ENCODE data around the gene SFTPB.

The SFTPB gene

DNA sequence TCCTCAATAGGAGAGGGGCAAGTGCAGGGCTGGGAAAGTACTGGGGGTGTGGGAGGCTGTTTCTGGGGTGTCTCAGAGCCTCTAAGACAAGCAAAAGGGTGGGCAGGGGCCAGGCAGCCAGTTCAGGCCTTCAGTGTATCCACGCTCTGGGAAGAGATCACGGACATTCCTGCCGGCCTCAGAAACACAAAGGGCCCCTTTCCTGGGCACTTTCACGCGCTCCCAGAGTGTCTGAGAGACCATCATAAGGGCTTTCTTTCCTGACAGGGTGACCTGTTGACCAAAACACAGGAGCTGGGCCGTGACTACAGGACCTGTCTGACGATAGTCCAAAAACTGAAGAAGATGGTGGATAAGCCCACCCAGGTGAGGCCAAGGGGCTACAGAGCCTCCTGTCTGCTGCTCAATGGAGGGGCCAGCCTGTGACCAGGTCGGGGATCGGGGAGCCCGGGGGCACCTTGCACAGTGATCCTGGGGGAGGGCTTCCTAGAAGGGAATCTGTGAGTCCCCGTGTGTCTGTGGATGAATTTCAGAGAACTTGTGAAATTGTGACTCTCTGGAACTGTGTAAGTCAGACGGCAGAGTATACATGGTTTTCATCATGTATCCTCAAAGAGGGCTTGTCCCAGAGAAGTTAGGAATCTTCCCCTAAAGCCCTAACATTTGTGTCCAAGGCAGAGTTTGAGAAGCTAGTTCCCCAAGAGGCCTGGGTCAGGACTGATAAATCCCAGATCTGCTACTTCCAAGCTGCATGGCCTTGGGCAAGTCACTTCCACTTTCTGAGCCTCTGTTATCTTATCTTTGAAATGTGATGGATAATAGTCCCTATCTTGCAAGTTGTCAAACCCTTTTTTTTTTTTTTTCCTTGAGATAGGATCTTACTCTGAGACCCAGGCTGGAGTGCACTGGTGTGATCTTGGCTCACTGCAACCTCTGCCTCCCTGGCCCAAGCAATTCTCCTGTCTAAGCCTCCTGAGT, 28.0 kb upstream of the SFTPB start:
- TF ChIP-seq, protein P1, sequence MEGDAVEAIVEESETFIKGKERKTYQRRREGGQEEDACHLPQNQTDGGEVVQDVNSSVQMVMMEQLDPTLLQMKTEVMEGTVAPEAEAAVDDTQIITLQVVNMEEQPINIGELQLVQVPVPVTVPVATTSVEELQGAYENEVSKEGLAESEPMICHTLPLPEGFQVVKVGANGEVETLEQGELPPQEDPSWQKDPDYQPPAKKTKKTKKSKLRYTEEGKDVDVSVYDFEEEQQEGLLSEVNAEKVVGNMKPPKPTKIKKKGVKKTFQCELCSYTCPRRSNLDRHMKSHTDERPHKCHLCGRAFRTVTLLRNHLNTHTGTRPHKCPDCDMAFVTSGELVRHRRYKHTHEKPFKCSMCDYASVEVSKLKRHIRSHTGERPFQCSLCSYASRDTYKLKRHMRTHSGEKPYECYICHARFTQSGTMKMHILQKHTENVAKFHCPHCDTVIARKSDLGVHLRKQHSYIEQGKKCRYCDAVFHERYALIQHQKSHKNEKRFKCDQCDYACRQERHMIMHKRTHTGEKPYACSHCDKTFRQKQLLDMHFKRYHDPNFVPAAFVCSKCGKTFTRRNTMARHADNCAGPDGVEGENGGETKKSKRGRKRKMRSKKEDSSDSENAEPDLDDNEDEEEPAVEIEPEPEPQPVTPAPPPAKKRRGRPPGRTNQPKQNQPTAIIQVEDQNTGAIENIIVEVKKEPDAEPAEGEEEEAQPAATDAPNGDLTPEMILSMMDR (conservative IDR thresholded peaks at IDR 0.05; ENCODE audit: low read depth, low read length): no peak
- no peak overlapping the region for H3K4me3 ChIP-seq (ENCODE audit: low read depth, low read length)
- DNase-seq (ENCODE audit: low read depth): no peak

DNA sequence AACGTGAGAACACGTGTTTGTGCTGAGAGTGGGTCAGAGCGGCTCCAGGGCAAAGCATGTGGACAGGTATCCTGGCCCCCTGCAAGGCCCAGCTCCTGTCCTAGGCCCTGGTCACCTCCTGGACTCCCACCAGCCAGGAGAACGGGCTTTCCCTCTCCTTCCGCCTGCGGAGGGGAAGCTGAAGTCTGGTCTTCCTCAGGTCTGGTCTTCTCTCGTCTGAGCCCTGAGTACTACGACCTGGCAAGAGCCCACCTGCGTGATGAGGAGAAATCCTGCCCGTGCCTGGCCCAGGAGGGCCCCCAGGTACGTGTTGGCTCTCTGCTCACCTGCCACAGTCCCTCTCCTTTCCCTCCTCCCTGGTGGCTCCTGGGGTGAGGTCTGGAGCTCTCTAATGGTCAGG, 27.1 kb upstream of the SFTPB start:
- TF ChIP-seq, protein P1 (conservative IDR thresholded peaks at IDR 0.05; ENCODE audit: low read depth, low read length): no peak
- H3K4me3 ChIP-seq (ENCODE audit: low read depth, low read length): no peak overlapping the region
- no peak for DNase-seq (ENCODE audit: low read depth)

DNA sequence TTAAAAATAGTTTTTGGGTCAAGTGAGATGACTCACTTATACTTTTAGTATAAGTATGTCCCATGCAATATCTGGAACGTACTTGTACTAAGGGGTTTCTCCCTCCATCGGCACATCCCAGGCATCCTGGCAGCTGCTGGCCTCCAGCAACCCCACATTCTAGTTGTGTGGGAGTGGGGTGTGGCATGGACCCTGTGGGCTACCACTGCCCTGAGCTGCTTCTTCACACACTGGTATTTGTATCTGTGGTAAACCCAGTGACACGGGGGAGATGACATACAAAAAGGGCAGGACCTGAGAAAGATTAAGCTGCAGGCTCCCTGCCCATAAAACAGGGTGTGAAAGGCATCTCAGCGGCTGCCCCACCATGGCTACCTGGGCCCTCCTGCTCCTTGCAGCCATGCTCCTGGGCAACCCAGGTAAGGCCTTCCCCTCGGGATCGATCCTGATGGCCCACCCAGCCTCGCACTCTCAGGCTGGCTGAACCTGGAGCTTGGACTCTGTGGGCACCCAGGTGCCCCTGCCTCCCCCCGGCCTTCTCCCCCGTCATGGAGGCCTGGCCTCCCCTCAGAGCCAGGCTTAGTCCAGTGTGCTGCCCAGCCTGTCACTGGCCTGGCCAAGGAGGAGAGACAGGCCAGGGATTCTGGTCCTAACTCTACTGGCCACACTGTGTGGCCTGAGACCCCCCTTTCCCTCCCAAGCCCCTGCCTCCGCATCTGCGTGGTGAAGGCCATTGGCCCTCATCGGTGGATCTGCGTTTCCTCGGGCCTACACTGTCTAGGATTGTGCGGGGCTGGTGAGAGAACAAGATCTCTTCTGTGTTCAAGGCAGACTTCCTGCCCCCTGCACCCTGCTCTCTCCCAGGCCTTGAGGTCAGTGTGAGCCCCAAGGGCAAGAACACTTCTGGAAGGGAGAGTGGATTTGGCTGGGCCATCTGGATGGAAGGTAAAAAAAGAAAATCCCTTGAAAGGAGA, 26.3 kb upstream of the SFTPB start, which contains the start of gene GNLY:
Gene GNLY (plus strand): TSS at position 307 of the 974 bp plus-strand sequence. CDS start 61 bp downstream, at position 368.
- TF ChIP-seq, protein P1 (conservative IDR thresholded peaks at IDR 0.05; ENCODE audit: low read depth, low read length): no peak
- no peak within 1 kb of the TSS for H3K4me3 ChIP-seq (ENCODE audit: low read depth, low read length)
- DNase-seq (ENCODE audit: low read depth): no peak

DNA sequence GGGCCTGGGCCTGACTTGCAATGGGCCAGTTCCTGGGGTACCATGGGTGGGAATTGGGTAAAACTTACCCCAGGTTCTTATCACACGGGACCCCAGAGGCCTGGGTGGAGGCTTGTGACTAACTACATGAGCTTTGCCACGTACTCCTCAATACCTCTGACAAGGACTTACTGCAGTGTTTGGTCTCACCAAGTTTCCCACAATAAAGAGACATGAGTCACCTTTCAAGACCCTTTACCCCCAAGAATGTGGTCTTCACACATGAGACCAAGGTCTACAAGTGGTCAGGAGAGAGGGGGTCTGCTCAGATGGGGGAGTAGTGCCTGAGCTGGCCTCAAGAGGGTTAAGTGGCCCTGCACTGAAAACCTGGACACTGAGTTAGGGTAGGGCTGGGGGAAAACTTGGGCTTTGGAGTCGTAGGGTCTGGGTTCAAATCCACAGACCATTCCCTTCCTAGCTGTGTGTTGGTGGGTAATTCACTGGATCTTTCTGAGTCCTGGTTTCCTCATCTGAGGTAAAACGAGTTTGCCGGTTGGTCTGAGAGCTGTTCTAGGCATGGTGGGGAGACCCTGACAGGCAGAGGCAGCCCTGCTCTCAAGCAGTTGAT, 24.1 kb upstream of the SFTPB start:
- TF ChIP-seq, protein P1 (conservative IDR thresholded peaks at IDR 0.05; ENCODE audit: low read depth, low read length): no peak
- DNase-seq (ENCODE audit: low read depth): no peak
- no peak overlapping the region for H3K4me3 ChIP-seq (ENCODE audit: low read depth, low read length)

DNA sequence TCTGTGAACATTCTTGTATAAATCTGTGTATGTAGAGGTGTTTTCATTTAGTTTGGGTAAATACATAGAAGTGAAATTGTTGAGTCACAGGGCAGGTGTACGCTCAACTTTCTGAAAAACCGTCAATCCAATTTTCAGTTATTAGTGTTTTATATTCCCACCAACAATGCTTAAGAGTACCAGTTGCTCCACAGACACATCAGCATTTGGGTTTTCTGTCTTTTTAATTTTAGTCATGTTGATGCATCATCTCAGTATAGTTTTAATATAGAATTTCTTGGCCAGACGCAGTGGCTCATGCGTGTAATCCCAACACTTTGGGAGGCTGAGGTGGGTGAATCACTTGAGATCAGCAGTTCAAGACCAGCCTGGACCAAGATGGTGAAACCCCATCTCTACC, 22.9 kb upstream of the SFTPB start:
- TF ChIP-seq, protein P1 (conservative IDR thresholded peaks at IDR 0.05; ENCODE audit: low read depth, low read length): no peak
- no peak for DNase-seq (ENCODE audit: low read depth)
- no peak overlapping the region for H3K4me3 ChIP-seq (ENCODE audit: low read depth, low read length)

DNA sequence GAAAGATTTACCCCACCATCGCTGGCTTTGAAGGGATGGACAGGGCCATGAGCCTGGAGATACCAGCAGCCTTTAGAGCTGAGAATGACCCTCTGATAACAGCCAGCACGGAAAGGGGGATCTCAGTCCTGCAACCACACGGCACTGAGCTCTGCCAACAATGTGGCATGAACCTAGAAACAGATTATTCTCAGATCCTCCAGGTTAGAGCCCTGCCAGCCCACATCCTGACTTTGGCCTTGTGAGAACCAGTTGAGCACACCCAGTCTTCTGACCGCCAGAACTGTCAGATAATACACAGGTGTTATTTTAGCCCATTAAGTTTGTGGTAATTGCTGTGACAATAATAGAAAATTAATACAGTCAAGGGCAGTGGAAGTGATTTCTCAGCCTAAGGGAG, 16.8 kb upstream of the SFTPB start:
- H3K4me3 ChIP-seq (ENCODE audit: low read depth, low read length): no peak overlapping the region
- no peak for DNase-seq (ENCODE audit: low read depth)

More for the DNA sequence above, 16.8 kb upstream of the SFTPB start:
- TF ChIP-seq, protein P1 (conservative IDR thresholded peaks at IDR 0.05; ENCODE audit: low read depth, low read length): no peak
